HG02610 (cell line): Measurements from ENCODE around the gene FAM228B.

ENCODE experiments used
- ATAC-seq: cut with Tn5 transposase; IDR thresholded peaks from one replicate; pipeline ENCODE4 v1.9.1; 2021; ENCODE audit warnings: mild to moderate bottlenecking, moderate library complexity; ENCODE audit not compliant: unreplicated experiment

Gene FAM228B

GRCh38 chr2:24200799-24201198, 77.5 kb downstream of the FAM228B start:
- no peak for ATAC-seq

DNA sequence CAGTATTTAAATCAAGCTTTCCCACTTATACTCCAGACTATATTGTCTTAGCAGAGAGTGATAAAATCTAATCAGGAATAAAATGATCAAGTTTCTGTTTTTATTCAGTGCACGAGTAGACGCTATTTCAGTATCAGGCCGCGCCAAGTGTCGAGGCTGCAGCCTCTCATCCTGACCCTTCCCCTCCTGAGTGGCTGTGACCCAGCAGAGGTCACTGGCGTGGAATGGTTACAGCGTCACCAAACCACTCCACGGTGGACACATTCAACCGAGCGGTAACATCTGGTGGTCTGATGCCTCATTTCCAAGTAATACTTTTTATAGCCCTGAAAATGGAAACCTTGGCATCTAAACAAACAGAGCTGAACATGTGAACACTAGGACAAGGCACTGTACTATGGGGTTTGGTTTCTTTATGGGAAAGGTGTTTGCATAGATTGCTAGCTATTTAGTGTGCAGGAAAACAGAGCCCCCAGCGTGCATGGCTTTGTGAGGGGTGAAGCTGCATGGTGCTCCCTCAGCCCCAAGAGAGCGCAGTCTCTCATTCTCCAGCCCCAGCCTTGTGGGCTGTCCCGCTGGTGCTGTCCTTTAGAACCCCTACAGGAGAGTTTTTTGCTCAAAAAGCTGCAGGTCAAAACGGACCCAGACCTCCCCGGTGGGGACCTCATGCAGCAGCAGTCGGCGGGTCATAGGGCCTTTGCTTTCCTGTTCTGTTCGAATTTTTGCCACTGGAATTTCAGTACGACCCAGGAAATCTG, 79.9 kb downstream of the FAM228B start:
- ATAC-seq, result no peak

DNA sequence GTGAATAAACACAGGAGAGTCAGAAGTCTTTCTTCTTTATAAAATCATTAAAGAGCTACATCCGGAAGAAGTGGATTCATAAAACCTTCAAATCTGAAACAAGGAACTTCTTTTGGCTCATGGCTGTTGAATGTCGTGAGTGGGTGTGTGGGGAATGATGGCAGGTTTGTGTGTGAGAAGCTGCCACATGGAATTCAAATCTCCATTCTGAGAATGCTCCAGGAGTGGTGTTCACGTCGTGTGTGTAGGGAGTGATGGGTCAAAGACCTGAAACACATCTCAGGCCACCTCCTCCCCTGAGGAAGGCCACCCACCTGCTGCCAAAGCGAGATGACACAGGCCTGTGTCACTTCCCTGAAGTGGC, 80.5 kb downstream of the FAM228B start:
- ATAC-seq, result no peak

DNA sequence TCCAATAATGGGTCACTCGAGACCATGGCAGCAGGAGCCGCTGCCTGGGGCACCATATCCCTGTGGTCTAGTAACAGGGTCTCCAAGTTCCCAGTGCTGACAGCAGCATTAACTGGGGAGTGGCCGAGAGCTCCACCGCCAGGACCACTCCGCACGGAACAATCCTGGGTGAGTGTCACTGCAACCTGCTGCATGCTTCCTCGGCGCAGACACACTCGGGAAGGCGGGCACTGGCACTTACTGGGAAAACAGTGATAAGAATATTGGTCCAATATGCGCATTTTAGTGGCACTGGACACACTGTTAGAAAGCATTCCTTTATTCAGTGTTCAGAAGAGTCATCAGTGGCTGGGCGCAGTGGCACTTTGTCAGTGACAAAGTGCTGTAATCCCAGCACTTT, 81.2 kb downstream of the FAM228B start:
- no peak for ATAC-seq

- no peak for ATAC-seq
Measured at GRCh38 chr2:24205131-24205530, 81.9 kb downstream of the FAM228B start.

- ATAC-seq, result no peak
Measured at GRCh38 chr2:24206242-24206641, 83.0 kb downstream of the FAM228B start.

GRCh38 chr2:24206714-24207113, 83.4 kb downstream of the FAM228B start:
- no peak for ATAC-seq

DNA sequence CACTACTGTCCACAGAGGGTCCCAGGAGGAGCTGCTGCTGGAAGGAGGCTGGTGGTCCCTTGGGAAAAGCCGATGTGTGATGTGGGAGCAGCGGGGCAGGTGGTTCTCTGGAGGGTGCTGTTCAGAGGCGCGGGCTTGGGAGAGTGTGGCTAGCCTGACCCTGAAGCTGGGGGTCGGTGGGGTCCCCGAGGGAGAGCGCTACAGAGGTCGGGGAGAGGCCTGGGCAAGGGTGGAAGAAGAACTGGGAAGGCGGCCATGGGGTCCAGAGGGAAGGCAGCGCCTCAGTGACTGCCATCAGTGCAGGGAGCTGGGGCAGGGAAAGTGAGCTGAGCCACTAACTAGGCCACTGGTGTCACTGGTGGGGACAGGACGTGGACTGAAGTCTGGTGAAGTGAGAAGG, 84.1 kb downstream of the FAM228B start:
- ATAC-seq, result no peak

DNA sequence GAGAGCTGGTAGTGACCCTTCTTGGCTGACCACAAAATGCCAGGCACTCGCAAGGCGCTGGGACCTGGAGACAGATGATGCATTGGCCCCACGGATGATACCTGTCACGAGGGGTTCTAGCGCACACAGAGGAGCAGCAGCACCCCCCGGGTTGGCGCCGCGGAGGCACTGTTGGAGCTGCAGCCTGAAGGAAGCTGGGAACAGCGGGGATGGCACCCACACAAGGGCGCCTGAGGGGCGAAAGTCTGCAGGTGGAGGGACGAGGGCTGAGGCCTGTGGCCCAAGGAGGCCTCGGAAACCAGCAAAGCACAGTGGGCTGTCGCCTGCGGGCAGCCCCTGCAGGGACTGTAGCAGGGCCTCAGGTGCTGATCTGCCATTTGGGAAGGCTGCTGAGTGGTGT, 85.2 kb downstream of the FAM228B start:
- no peak for ATAC-seq

GRCh38 chr2:24209389-24210105, 86.3 kb downstream of the FAM228B start:
- no peak for ATAC-seq

- ATAC-seq, result no peak
Measured at GRCh38 chr2:24210106-24210455, 86.8 kb downstream of the FAM228B start.

DNA sequence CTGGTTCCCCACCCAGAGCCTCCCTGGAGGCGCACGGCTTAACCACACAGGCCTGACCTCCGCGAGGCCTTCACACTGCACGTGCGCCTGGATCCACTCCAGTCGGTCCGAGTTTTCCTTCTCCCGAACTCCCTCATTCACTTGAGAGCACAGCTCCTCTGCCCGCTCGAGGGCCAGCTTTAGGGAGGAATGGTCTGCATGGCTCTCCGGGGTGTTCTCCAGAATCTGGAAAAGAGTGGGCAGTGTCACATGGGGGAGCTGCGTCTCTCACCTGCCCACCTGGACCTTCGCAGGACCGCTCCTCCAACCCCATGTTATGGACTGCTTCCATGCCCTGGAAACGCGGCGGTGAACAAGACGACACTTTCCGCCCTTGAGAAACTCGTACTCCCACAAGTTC, 87.5 kb downstream of the FAM228B start:
- ATAC-seq, result no peak

GRCh38 chr2:24211408-24211807, 88.1 kb downstream of the FAM228B start:
- ATAC-seq, result no peak

DNA sequence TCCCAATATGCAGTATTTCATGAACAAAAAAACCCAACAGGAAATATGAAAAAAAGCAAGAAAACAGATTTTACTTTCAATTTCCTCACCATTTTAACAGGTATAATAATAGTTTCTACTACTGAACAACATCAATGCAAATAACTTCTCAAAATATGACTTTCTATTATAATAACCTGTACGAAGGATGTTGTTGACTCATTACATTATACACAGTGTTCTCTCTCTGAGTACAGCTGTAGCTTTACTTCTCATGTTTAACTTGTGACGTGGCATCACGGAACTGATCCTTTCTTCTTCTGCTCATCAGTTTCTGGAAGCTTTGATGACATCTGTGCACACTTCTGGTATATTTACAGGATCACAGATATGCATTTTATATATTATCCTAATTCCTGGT, 91.6 kb downstream of the FAM228B start:
- peak; percentile 99 for ATAC-seq
